Activated naive CD4-positive, alpha-beta T cell treated with Interleukin-2 at 50 U/mL for 16 hours (primary cell): Measurements from ENCODE around the gene SNCAIP.

Experiments
- DNase-seq: peaks from one replicate; pipeline ENCODE4 v3.0.0-alpha.2; 2020

The SNCAIP gene

DNA sequence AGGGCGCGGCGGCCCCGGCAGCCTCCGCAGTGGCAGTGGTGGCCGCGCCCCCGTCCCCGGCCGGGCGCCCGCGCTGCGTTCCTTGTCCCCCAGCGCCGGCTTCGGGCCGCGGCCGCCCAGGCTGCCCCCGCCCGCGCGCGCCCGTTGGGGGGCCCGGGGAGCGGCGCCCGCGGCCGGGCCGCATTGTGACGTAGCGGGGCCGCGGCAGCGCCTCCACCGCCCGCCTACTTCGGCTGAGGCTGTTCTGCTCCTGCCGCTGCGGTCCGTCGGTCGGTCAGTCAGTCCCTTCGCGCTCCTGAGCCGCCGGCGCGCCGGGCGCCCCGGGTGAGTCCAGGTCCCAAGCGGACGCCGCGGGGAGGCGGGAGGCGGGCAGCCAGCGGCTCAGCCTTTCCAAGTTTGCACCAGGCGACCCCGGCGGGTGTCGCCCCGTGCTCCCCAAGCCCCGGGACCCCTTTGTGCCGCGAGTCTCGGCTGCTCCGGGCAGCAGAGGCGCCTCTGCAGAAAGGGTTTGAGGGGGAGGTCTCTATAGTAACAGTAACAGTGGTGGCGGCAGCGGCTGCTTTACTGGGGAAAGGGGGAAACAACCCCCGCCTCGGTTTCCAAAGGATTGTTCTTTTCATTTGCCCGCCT, at the start of gene SNCAIP:
TSS of gene SNCAIP (plus strand) at position 277 of the 630 bp plus-strand sequence. CDS start 78,898 bp downstream, outside the sequence.
- DNase-seq = no peak

DNA sequence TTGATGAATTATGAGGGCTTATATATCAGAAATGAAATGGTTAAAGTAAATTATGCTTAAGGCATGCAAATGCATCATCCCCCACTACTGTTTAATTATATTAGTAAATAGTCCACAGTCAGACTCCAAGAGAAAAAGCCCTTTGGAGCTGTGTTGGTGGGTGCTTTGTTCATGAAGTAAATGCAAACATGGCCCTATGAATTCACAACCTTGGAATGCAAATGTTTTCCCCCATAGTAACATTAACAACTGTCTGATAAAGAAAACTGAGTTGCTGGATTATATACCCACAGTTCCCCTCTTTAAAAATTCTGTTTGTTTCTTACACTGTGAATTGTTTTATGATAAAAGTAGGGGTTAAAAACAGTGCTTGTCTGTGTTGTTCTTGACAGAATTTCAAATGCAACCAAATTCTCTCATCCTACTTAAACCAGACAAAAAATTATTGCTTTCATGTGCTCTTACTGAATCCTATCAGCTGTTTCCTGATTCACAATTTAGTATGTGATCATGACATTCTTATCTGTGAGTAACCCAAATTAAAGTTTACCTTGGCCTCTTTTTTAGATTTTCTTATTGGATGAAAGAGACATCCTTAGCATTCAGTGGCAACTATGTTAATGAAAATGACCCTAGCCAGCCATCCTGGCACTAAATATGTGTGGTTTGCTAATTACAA, 48.5 kb upstream of the SNCAIP start:
- no peak for DNase-seq

DNA sequence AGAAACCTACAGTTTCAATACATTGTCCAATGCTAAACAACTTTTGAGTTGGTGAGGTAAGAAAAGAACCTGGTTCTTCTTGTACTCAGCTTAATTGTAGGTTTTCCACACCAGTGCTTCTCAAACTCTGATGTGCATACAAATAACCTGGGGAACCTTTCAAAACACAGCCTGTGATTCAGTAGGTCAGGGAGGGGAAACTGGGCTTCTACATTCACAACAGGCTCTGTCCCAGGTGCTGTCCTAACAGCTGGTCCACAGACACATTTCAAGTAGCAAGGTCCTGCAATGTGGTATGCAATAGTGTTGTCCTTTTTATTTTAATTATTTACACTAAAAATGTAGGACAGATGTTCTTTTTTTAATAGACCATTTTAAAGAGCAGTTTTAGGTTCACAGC, 47.4 kb upstream of the SNCAIP start:
- no peak for DNase-seq

DNA sequence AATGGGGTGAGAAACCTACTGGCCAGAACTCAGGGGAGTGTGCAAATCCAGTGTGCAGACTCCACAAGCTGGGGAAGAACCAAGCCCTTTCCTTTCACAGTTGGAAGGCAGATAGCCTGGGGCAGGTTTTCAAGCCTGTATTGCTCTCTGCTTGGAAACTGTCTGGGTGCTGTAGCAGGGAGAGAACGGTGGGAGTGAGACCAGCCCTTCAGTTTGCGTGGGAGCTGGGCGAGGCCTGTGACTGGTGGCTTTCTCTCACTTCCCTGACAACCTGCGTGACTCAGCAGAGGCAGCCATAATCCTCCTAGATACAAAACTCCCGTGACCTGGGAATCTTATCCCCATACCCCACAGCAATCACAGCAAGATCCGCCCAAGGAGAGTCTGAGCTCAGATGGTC, 44.9 kb upstream of the SNCAIP start:
- no peak for DNase-seq

DNA sequence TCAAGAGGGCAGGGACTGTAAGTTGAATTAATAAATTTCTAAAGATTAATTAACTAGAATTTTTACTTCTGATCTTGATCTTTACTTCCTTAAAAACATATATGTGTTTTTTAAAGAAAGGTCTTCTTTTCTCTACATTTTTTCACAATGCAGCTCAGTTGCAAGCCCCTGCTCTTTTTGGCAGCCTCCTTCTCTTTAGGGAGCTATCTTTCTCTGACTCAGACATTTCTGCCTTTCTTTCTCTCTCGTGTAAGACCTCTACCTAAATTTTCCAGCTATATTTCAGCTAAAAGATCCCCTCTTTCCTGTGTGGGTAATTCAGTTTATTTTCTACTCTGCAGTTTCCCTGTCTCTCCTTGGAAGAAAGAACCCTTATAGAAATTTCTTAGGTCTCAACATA, 38.3 kb upstream of the SNCAIP start:
- DNase-seq = no peak

DNA sequence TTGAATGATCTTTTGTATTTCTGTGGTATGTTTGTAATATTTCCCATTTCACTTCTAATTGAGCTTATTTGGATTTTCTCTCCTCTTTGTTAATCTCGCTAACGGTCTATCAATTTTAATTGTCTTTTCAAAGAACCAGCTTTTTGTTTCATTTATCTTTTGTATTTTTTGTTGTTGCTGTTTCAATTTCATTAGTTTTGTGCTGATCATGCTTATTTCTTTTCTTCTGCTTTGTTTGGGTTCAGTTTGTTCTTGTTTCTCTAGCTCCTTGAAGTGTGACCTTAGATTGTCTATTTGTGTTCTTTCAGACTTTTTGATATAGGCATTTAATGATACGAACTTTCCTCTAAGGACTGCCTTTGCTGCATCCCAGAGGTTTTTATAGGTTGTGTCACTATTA, 28.4 kb upstream of the SNCAIP start:
- no peak for DNase-seq

GRCh38 chr5:122286541-122286940, 25.5 kb upstream of the SNCAIP start:
- no peak for DNase-seq

DNA sequence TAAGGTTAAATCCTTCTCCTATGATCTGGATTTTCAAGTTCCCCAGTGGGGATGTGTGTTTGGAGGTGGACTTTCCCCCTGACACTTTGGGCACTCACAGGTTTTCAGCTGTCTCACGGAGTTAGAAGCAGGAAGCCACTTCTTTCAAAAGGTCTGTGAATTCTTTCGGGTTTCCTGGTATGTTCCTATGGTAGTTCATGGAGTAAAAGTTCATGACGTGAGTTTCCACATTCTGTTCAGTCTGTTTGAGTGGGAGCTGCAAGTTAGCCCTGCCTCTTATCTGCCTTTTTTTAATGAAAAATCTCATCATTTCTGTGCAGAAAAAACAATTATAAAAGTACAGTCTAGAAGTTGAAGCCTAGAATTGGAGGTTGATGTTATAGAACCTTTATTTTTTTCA, 24.9 kb upstream of the SNCAIP start:
- DNase-seq = no peak

GRCh38 chr5:122291000-122291901, 20.8 kb upstream of the SNCAIP start:
- no peak for DNase-seq

DNA sequence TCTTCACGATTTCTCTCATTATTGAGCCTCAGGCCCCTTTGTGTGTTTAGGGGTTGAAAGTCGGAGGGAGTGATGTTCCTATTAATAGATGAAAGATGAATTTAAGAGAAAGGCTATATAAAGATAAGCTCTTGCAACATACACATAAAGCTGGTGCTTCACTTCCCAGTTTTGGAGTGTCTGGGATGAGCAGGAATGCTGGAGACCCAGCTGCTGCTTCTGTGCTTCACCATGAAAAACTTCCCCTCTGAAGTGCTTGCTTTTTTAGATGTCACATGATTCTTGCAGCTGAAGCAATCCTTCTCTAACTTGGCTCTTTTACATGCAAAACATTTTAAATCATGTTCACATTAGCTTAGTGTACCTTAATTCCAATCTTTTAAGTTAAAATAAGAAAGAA, 19.7 kb upstream of the SNCAIP start:
- no peak for DNase-seq

DNA sequence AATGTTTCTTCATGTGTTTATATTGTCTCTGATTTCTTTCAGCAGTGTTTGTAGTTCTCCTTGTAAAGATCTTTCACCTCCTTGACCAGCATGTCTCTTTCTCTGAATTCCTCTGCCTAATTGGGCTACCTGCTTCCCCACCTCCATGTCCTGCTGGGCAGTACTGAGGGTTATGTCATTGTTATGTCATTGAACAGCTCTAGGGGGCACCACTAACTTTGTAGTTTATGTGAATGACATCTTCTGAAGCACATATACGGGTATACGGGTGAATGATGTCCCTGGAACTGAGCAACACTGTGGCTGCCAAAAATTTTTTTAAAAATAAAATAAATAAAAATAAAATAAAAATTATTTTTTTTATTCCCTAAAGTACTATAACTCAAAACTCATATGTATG, 16.9 kb upstream of the SNCAIP start:
- no peak for DNase-seq

DNA sequence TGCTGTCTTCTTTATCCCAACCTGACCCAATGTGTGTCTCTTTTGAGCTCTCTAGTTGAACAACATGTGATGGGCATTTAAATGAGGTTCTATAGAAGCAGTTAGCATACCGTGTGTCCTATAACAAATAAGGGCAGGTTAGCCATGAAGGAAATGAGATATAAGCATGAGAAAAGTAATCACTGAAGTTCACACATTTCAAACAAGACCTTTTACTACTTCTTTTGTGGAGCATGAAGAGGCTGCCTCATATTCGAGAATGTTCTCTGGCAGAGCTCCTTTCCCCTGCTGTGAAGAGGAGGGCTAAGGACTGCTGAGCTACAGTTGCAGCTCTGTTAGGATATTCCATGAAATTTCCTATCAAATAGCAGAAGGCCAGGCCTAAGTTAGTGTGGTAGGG, 15.2 kb upstream of the SNCAIP start:
- no peak for DNase-seq

DNA sequence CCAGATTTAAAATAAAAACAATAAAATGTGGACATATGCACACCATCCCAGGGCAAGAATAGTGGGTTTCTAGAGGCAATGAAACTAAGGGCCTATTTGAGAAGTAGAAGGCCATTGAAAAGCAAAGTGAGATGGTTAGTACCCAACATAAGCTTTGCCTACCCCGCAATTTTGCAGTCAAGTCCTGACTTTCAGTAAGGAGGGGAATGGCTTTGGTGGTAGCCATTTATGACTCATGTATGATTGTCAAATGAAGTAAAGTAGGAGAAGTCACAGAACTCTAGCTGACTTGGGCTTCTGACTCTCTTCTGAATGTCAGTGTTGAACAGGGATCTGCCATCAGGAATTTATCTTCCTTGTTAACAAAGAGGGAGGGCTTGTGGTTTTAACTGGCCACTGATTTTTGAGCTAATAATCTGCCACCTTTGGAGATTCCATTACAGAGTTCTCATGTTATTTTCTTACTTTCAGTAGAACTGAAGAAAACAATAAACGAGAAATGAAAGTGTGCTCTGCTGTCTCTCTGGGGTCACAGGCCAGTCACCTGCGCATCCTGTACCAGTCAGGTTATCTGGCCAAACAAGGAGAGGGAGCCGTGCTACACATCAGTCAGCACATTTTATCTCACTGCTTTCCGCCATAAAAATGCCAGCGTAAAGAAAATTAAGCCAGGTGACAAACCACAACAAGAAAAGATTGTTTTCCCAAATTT, 14.3 kb upstream of the SNCAIP start:
- DNase-seq = no peak

DNA sequence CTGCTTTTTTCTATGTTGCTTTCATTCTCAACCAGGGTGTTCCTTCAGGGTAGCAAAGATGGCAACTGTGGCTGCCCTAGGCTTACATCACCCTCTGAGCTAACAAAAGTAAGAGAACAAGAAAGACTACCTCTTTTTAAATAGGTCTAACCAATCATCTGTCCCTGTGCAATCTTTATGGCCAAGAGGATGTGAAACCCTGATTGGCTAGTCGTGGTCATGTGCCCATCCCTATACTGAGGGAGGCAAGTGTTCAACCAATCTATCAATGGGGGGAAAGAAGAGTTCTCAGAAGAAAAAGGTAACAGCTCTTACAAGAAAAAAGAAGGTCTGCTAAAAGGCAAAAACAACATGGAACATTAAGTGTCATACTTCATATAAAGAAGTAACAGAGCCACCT, 11.7 kb upstream of the SNCAIP start:
- no peak for DNase-seq

DNA sequence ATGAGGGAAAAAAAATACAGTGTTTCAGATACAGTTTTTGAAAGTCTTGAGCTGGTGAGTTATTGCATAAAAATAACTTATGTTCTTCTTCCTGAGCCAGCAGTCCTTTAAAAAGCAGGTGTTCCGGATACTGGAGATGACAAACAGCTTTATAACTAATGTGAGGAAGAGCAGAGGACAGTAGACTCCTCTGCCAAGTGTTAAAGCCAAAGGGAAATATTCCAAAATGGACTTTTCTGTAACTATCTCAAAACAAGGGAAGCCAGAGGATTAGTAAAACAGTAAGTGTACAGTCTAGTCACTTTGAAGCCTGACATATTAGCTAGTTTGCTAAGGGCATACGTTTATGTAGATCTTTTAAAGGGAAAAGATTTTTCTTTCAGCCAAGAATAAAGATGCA, 11.0 kb upstream of the SNCAIP start:
- no peak for DNase-seq

GRCh38 chr5:122304471-122305215, 7.4 kb upstream of the SNCAIP start:
- DNase-seq = no peak

DNA sequence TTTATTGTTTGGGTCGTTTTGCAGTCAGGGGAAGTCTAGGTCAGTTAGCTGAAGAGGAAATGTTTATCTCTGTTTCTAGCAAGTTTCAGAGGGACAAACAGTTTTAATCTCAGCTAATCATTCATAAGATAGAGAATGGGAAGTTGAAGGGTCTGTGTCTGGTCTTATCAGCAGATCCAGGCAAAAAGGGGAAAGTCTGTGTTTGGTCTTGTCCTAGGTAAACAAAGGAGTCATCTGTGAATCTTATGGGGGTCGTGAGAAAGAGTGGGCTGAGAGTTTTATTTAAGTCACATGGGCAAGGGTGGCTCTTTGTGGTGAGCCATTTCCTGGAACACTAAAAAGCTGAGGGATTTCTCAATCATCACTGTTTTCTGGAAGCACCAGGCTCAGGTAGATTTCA, 5.6 kb upstream of the SNCAIP start:
- no peak for DNase-seq

- DNase-seq = no peak
Measured at GRCh38 chr5:122310889-122311288, 1.1 kb upstream of the SNCAIP start.

- no peak for DNase-seq
Measured at GRCh38 chr5:122311497-122311960, 508 bp upstream of the SNCAIP start.

DNA sequence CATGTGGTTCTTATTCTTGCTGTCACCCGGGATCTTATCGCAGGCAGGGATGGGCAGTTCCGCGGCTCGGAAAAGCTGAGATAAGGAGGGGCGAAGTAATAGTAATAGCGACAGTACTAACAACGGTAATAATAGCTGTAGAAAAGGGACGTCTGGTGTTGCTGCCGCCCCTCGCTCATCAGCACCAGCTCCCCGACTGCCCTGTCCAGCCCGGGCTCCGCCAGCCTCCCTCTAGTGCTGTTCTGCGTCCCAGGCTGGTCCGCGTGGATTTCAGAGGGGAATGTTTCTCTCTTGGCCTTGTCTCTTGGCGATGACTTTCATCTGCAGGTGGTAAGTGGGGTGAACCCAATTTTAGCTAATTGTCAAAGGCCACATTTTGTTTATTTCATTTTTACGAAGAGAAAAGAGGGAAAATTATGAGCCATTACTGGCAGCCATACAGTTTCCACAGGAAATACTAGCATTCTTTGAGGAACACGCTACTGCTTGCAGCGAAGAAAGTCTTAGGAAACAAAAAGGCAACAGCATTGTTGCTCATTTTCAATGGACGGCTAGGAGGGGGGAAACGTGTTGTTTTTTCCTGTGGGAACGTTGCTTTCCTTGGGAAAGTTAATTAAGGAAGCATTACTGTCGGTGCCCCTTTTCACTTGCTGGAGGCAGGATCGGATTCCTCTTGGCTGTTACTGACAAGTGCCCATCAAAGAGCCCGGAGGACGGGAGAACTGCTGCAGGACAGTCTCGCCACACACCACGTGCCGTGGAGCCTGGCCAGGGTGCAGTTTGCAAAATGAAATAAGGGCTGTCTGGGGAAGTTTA, 762 bp downstream of the SNCAIP start:
- DNase-seq = no peak

DNA sequence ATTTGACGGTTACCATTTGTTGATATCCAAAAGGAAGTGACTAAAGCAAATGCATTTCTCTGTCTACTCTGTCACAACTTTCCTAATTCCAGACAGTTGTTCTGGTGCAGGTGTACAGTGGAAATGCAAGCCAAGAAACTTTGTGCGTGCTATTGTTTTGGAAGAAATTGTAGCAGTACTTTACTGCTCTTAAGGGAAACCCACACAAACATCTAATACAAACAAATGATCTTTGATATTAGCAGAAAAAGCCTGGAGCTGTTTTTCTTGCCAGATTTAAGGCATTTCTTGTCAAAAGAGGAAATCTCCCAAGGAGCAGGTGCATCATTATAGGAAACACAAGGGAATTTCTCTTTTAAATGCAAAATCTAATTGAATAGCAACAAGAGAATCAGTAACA, 2.0 kb downstream of the SNCAIP start:
- DNase-seq = no peak

GRCh38 chr5:122315521-122315920, 3.5 kb downstream of the SNCAIP start:
- DNase-seq = no peak
